ENCODE measurements around the gene COL27A1. TPM values are rescaled to one million over a fixed set of nuclear protein-coding genes. Genes with fewer than 3 reads are reported as not detected.
A peak's percentile ranks its signal among the peaks of the same experiment; 100 is the strongest.
"Not testable (repeated sequence)": the region's sequence is repeated elsewhere in the genome, so short reads cannot be mapped to it uniquely, and the experiment has no call there.

The COL27A1 gene
- total RNA-seq, 1 donor from 2014 or later: 4.3 TPM

DNA sequence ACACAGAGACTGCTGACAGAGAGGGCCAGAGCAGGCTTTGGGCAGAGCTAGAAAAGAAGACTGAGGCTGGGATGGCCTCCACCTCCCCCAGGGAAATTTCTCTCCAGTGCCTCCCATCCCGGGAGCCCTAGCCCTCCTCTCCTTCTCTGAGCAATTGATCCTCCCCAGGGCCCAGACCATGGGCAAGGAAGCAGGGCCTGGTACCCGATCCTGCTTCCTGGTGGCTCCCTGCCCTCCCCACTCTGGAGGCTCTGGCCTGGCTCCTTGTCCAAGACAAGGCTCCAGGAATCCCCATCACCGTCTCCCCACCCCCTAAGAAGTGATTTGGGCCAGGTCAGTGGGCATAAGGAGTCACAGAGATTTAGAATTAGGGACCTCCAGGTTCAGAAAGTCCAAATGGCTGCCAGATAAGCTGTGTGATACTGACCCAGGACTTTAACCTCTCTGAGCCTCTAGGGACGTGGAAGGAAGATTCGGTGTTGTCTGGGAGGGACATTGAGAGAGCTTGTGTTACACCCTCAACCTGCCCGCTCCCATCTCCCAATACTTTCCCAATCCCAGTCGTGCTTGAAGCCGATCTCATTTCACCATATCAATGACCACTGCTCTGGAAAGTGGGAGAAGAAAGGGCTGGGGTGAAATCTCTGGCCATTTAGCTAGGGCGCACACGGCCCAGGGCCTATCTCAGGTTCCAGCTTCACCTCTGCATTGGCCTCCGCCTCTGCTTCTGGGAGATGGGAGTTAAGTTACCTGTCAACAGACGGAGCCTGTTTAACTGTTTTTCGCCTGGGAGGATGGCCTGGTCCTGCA lies 30.5 kb upstream of the COL27A1 start:
- H3K79me2 ChIP-seq (ENCODE audit: low read depth): no peaks in the 10 kb centered on the region
- Mint-ChIP-seq H3K27ac (peak overlapping the region; percentile 64), H3K27me3 (ENCODE audit: insufficient read depth, low read depth) (peaks cover 4% of the 10 kb centered on the region), H3K4me1 (peaks cover 3% of the 10 kb centered on the region), H3K4me3 (no peak overlapping the region), H3K9me3 (no peaks in the 10 kb centered on the region), H3K36me3 (no peaks in the 10 kb centered on the region)
- H3K4me1 ChIP-seq: peaks cover 13% of the 10 kb centered on the region
- H3K27ac ChIP-seq: no peak overlapping the region
- H3K4me3 ChIP-seq: no peak overlapping the region
- no peaks in the 10 kb centered on the region for H3K9me3 ChIP-seq (ENCODE audit: low read depth)
- no peak for DNase-seq (ENCODE audit: low spot score)
- H3K9ac ChIP-seq: no peak overlapping the region
- H3K36me3 ChIP-seq: no peaks in the 10 kb centered on the region
- peak overlapping the region; percentile 79 for H2AFZ ChIP-seq (replicated peaks)
- no peaks in the 10 kb centered on the region for H3K27me3 ChIP-seq
- no peaks in the 10 kb centered on the region for H4K20me1 ChIP-seq (ENCODE audit: low read depth)
- no peaks in the 10 kb centered on the region for H3F3A ChIP-seq (ENCODE audit: low read depth)
- TF ChIP-seq, protein P1, sequence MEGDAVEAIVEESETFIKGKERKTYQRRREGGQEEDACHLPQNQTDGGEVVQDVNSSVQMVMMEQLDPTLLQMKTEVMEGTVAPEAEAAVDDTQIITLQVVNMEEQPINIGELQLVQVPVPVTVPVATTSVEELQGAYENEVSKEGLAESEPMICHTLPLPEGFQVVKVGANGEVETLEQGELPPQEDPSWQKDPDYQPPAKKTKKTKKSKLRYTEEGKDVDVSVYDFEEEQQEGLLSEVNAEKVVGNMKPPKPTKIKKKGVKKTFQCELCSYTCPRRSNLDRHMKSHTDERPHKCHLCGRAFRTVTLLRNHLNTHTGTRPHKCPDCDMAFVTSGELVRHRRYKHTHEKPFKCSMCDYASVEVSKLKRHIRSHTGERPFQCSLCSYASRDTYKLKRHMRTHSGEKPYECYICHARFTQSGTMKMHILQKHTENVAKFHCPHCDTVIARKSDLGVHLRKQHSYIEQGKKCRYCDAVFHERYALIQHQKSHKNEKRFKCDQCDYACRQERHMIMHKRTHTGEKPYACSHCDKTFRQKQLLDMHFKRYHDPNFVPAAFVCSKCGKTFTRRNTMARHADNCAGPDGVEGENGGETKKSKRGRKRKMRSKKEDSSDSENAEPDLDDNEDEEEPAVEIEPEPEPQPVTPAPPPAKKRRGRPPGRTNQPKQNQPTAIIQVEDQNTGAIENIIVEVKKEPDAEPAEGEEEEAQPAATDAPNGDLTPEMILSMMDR (IDR thresholded peaks at IDR 0.05): no peak
- TF ChIP-seq EZH2 (IDR thresholded peaks at IDR 0.05): no peak
- TF ChIP-seq EZH2phosphoT487 (IDR thresholded peaks at IDR 0.05): no peak
- peak overlapping the region; percentile 47 for H3K4me2 ChIP-seq

DNA sequence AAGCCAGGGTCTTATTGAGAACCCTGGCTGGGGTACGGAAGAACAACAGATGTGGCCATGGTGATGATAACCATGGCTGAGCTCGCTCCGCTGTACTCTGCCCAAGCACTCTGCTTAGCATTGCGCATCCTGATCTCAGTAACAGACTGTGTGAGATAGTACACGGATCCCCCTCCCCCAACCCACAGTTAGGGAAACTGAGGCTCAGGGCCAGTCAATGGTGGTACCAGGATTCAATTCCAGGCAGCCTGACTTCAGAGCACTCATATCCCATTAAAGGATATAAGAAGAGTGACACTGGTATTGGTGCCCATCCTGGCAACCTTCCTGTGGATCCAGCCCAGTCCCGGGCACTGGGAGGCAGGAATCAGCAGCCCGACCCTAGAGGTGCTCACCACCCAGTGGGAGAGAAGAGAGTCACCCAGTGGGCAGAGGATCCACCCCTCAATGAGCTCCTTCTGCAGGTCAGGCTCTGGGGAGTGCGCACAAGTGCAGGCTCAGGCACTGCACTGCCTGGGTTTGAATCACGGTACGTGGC lies 29.8 kb upstream of the COL27A1 start:
- no peak for TF ChIP-seq EZH2 (IDR thresholded peaks at IDR 0.05)
- TF ChIP-seq EZH2phosphoT487 (IDR thresholded peaks at IDR 0.05): no peak
- TF ChIP-seq, protein P1 (IDR thresholded peaks at IDR 0.05): no peak
- Mint-ChIP-seq H3K36me3 (no peaks in the 10 kb centered on the region), H3K27ac (no peak overlapping the region)

DNA sequence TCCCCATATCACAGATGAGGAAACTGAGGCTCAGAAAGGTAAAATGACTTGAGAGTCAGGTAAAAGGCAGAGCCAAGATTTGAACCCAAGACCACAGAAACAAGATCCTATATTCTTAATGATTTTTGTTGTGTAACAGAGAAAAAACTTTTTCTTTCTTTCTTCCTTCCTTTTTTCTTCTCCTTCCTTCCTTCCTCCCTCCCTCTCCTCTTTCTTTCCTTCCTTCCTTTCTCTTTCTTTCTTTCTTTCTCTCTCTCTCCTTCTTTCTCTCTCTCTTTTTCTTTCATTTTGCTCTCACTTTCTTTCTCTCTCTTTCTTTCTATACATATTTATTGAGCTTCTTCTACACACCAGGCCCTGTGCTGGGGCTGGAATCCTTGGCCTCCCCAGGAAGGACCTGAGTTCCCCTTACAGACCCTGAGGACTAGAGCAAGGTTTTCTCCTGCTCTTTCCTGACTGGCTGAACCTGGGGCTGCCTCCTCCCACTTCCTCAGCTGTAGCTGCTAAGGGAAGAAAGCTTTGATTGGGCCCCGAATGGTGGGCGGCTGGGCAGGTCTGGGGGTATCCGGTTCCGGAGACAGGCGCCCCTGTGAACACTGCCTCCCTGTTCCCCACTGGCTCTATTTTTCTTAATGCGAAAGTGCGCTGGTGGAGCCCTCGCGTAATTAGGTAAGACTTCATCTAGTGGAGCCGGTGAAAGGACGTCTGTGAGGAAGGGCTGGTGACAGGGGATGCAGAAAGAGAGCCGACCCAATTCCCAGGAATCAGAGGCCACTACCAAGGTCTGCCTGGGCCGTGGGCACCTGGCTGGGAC lies 28.9 kb upstream of the COL27A1 start:
- peaks cover 13% of the 10 kb centered on the region for H3K4me1 ChIP-seq
- Mint-ChIP-seq H3K27me3 (ENCODE audit: insufficient read depth, low read depth) (peaks cover 7% of the 10 kb centered on the region), H3K4me3 (no peak overlapping the region), H3K27ac (no peak overlapping the region), H3K36me3 (no peaks in the 10 kb centered on the region), H3K4me1 (peaks cover 3% of the 10 kb centered on the region), H3K9me3 (no peaks in the 10 kb centered on the region)
- H3K79me2 ChIP-seq (ENCODE audit: low read depth): no peaks in the 10 kb centered on the region
- H3K27me3 ChIP-seq: no peaks in the 10 kb centered on the region
- no peak for DNase-seq (ENCODE audit: low spot score)
- no peaks in the 10 kb centered on the region for H4K20me1 ChIP-seq (ENCODE audit: low read depth)
- H3K4me2 ChIP-seq: no peak overlapping the region
- no peak overlapping the region for H3K9ac ChIP-seq
- H3K27ac ChIP-seq: no peak overlapping the region
- H3K4me3 ChIP-seq: no peak overlapping the region
- TF ChIP-seq EZH2phosphoT487 (IDR thresholded peaks at IDR 0.05) (no peak), EZH2 (IDR thresholded peaks at IDR 0.05) (no peak)
- TF ChIP-seq, protein P1 (IDR thresholded peaks at IDR 0.05): no peak
- H2AFZ ChIP-seq (replicated peaks): peak overlapping the region; percentile 43
- no peaks in the 10 kb centered on the region for H3F3A ChIP-seq (ENCODE audit: low read depth)
- H3K36me3 ChIP-seq: no peaks in the 10 kb centered on the region
- no peaks in the 10 kb centered on the region for H3K9me3 ChIP-seq (ENCODE audit: low read depth)

More for the DNA sequence above, 29.8 kb upstream of the COL27A1 start:
- Histone ChIP-seq H3K4me3 (no peak overlapping the region), H3K4me1 (peaks cover 13% of the 10 kb centered on the region), H3K9ac (no peak overlapping the region), H3K27ac (no peak overlapping the region), H3K4me2 (no peak overlapping the region), H3K36me3 (no peaks in the 10 kb centered on the region), H3K79me2 (ENCODE audit: low read depth) (no peaks in the 10 kb centered on the region), H4K20me1 (ENCODE audit: low read depth) (no peaks in the 10 kb centered on the region), H2AFZ (replicated peaks) (no peak overlapping the region), H3K9me3 (ENCODE audit: low read depth) (no peaks in the 10 kb centered on the region), H3F3A (ENCODE audit: low read depth) (no peaks in the 10 kb centered on the region), H3K27me3 (no peaks in the 10 kb centered on the region)
- Mint-ChIP-seq H3K9me3 (no peaks in the 10 kb centered on the region), H3K4me1 (peaks cover 3% of the 10 kb centered on the region), H3K27me3 (ENCODE audit: insufficient read depth, low read depth) (peaks cover 7% of the 10 kb centered on the region), H3K4me3 (no peak overlapping the region)
- DNase-seq (ENCODE audit: low spot score): no peak

DNA sequence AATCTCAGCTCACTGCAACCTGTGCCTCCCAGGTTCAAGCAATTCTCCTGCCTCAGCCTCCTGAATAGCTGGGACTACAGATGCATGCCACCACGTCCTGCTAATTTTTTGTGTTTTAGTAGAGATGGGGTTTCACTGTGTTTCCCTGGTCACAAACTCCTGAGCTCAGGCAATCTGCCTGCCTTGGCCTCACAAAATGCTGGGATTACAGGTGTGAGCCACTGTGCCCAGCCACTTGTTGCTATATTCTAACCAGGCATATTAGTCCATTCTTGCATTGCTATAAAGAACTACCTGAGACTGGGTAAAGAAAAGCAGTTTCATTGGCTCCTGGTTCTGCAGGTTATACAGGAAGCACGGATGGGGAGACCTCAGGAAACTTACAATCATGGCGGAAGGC lies 26.6 kb upstream of the COL27A1 start:
- not testable (repeated sequence) for H3F3A ChIP-seq (ENCODE audit: low read depth); H3K27me3 Mint-ChIP-seq (ENCODE audit: insufficient read depth, low read depth); H3K27ac Mint-ChIP-seq

More for the DNA sequence above, 26.6 kb upstream of the COL27A1 start:
- not testable (repeated sequence) for H3K79me2 ChIP-seq (ENCODE audit: low read depth); H3K9ac ChIP-seq; DNase-seq (ENCODE audit: low spot score); H3K4me2 ChIP-seq; H3K36me3 Mint-ChIP-seq; H3K4me3 ChIP-seq; H3K27me3 ChIP-seq; H3K27ac ChIP-seq; H3K36me3 ChIP-seq; H2AFZ ChIP-seq (replicated peaks); H3K9me3 ChIP-seq (ENCODE audit: low read depth); H4K20me1 ChIP-seq (ENCODE audit: low read depth); H3K9me3 Mint-ChIP-seq; H3K4me3 Mint-ChIP-seq; H3K4me1 Mint-ChIP-seq
- peaks cover 13% of the 10 kb centered on the region for H3K4me1 ChIP-seq
